PFSK-1 (cell line): ENCODE data around the gene CCDC186.

Source experiments
- FOXP2 ChIP-seq: optimal IDR thresholded peaks from 2 replicates; pipeline ENCODE3; 2011; ENCODE audit warnings: borderline replicate concordance, control low read depth, inconsistent platforms; ENCODE audit not compliant: insufficient read depth; ENCODE audit errors: extremely low read length, extremely low read depth
- POLR2AphosphoS5 ChIP-seq: IDR thresholded peaks from 2 replicates; pipeline ENCODE4 v1.6.1; 2012; ENCODE audit warnings: low read depth, mild to moderate bottlenecking, control low read depth, low read length, moderate library complexity
- SIN3A ChIP-seq: IDR thresholded peaks from 2 replicates; pipeline ENCODE4 v1.6.1; 2012; ENCODE audit warnings: mild to moderate bottlenecking, low read length, moderate library complexity, borderline replicate concordance; ENCODE audit not compliant: insufficient read depth
- TAF1 ChIP-seq: IDR thresholded peaks from 2 replicates; pipeline ENCODE4 v1.6.1; 2012; ENCODE audit warnings: low read length, control low read depth, borderline replicate concordance; ENCODE audit not compliant: insufficient read depth
- TF ChIP-seq, protein P1 (sequence below), 2 experiments: IDR thresholded peaks; 2 replicates each; pipeline versions ENCODE4 v1.6.1 to v1.8.0; 2011 to 2012; ENCODE audit warnings: low read depth in 2 of 2, low read length in 2 of 2, control low read depth in 1 of 2, inconsistent platforms in 1 of 2, mild to moderate bottlenecking in 1 of 2, moderate library complexity in 1 of 2; ENCODE audit not compliant: insufficient read depth in 1 of 2

Gene CCDC186

DNA sequence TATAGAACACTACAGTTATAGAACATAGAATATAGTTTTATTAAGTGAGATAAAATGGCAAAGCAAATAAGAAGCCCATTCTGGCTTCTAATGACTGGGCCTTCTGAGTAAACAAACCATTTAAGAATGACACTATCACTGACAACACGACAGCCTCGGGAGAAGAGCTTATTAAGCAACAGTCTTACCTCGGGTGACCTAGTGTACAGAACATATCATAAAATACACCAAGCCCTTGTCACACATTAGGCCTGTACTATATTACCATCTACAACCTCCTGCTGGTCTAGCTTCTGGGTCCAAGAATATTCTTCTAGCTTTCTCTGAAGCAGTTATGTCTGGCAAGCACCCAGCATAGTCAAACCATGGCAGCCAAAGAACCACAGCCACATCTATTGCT lies 32.0 kb downstream of the CCDC186 start:
- no peak for TF ChIP-seq SIN3A
- no peak for TF ChIP-seq TAF1
- TF ChIP-seq POLR2AphosphoS5: no peak
- TF ChIP-seq FOXP2: no peak
- TF ChIP-seq, protein P1, sequence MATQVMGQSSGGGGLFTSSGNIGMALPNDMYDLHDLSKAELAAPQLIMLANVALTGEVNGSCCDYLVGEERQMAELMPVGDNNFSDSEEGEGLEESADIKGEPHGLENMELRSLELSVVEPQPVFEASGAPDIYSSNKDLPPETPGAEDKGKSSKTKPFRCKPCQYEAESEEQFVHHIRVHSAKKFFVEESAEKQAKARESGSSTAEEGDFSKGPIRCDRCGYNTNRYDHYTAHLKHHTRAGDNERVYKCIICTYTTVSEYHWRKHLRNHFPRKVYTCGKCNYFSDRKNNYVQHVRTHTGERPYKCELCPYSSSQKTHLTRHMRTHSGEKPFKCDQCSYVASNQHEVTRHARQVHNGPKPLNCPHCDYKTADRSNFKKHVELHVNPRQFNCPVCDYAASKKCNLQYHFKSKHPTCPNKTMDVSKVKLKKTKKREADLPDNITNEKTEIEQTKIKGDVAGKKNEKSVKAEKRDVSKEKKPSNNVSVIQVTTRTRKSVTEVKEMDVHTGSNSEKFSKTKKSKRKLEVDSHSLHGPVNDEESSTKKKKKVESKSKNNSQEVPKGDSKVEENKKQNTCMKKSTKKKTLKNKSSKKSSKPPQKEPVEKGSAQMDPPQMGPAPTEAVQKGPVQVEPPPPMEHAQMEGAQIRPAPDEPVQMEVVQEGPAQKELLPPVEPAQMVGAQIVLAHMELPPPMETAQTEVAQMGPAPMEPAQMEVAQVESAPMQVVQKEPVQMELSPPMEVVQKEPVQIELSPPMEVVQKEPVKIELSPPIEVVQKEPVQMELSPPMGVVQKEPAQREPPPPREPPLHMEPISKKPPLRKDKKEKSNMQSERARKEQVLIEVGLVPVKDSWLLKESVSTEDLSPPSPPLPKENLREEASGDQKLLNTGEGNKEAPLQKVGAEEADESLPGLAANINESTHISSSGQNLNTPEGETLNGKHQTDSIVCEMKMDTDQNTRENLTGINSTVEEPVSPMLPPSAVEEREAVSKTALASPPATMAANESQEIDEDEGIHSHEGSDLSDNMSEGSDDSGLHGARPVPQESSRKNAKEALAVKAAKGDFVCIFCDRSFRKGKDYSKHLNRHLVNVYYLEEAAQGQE (IDR thresholded peaks at IDR 0.05; ENCODE audit: insufficient read depth in 1 of 2, low read depth in 2 of 2, low read length in 2 of 2): no peak

DNA sequence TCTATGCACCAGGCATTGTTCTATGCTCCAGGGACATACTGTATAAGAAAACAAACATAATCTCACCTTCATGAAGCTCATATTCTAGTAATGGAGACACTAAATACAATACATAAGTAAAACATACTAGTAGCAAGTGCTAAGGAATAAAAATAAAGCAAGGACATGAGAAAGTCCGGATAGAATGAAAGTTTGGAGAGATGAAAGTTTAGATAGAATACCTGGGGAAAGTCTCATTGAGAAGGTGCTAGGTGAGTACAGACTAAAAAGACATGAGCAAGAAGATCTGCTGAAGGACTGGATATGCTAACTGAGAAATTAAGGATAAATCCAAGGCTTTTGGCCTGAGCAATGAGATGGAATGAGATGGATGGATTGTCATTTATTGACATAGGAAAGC lies 34.0 kb downstream of the CCDC186 start:
- no peak for TF ChIP-seq TAF1
- TF ChIP-seq, protein P1 (IDR thresholded peaks at IDR 0.05; ENCODE audit: insufficient read depth in 1 of 2, low read depth in 2 of 2, low read length in 2 of 2): no peak
- no peak for TF ChIP-seq SIN3A
- TF ChIP-seq POLR2AphosphoS5: no peak
- TF ChIP-seq FOXP2: no peak

DNA sequence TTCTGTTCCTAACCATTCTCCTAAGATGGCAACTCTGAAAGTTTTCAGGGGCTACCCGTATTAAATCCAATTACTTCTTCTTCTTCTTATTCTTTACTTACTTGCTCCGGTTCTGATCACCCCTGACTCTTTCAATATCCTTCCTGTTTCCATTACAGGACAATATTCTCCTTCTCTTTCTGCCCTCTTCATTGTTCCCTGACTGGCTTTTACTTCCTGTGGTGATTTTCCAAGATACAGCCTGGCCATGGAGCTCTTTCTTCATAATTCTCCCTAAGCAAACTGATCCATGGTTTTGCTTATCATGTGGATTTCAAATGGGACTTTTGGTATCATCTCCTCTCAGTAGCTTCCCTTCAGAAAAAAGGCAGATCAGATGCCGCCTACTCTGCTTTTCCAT lies 35.4 kb downstream of the CCDC186 start:
- no peak for TF ChIP-seq TAF1
- no peak for TF ChIP-seq SIN3A
- no peak for TF ChIP-seq FOXP2
- TF ChIP-seq POLR2AphosphoS5: no peak
- TF ChIP-seq, protein P1 (IDR thresholded peaks at IDR 0.05; ENCODE audit: insufficient read depth in 1 of 2, low read depth in 2 of 2, low read length in 2 of 2): no peak

GRCh38 chr10:114135476-114135875 lies 38.5 kb downstream of the CCDC186 start:
- no peak for TF ChIP-seq SIN3A
- TF ChIP-seq FOXP2: no peak
- no peak for TF ChIP-seq TAF1
- TF ChIP-seq POLR2AphosphoS5: no peak
- TF ChIP-seq, protein P1 (IDR thresholded peaks at IDR 0.05; ENCODE audit: insufficient read depth in 1 of 2, low read depth in 2 of 2, low read length in 2 of 2): no peak

DNA sequence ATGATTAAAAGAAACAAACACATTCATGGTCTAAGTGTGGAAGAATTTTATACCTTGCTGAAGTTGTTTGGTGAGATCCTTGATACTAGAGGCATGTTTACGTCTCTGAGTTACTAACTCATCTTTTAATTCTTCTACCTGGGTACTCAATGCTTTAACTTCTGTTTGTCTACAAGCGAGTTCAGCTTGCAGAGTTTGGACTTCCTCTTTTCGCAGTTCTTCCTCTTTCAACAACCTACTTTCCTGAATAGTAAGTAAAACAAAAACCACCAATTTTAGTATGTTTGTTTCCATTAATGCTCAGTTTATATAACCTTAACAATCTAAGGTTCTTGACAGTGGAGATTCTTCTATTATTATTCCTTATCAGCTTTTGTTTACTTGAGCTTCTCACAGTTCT lies 42.9 kb downstream of the CCDC186 start:
- no peak for TF ChIP-seq FOXP2
